Aorta (tissue), 5 donors: ENCODE data around the gene GBP2. TPM values are rescaled to one million over a fixed set of nuclear protein-coding genes. Genes with fewer than 3 reads are reported as not detected.

Experiments
- ATAC-seq: fragments of 200-7000 bp; cut with Tn5 transposase; one replicate; pipeline ENCODE4 v1.9.1; 2022; ENCODE audit warnings: moderate library complexity; ENCODE audit not compliant: low FRiP score
- DNase-seq, 2 donors: peaks; one replicate each; pipeline ENCODE4 v3.0.0-alpha.2; 2020
- H3K27ac ChIP-seq, 2 donors: one replicate each; pipeline ENCODE4 v1.5.1; 2013; ENCODE audit warnings: low read length in 2 of 2, mild to moderate bottlenecking in 2 of 2, moderate library complexity in 2 of 2, control low read depth in 1 of 2, inconsistent platforms in 1 of 2, low read depth in 1 of 2
- H3K27me3 ChIP-seq, 2 donors: one replicate each; pipeline ENCODE4 v1.6.1; 2013; ENCODE audit warnings: control low read depth in 1 of 2, low read length in 1 of 2, mild to moderate bottlenecking in 1 of 2, moderate library complexity in 1 of 2; ENCODE audit not compliant: insufficient read depth in 2 of 2, control insufficient read depth in 1 of 2
- H3K36me3 ChIP-seq, 2 donors: one replicate each; pipeline ENCODE4 v1.6.1; 2013; ENCODE audit warnings: control low read depth in 1 of 2, low read length in 1 of 2, mild to moderate bottlenecking in 1 of 2; ENCODE audit not compliant: insufficient read depth in 2 of 2, control insufficient read depth in 1 of 2
- H3K4me1 ChIP-seq, 2 donors: one replicate each; pipeline ENCODE4 v1.6.1; 2013; ENCODE audit warnings: low read length in 2 of 2, control low read depth in 1 of 2, mild to moderate bottlenecking in 1 of 2, moderate library complexity in 1 of 2; ENCODE audit not compliant: insufficient read depth in 2 of 2, control insufficient read depth in 1 of 2
- H3K4me3 ChIP-seq, 2 donors: one replicate each; pipeline ENCODE4 v1.5.1; 2013; ENCODE audit warnings: low read length in 2 of 2, control low read depth in 1 of 2, mild to moderate bottlenecking in 1 of 2
- H3K9me3 ChIP-seq: one replicate; pipeline ENCODE4 v1.6.1; 2013; ENCODE audit warnings: mild to moderate bottlenecking, low read length; ENCODE audit not compliant: control insufficient read depth
- WGBS, 2 donors: extraction: QIAGEN DNeasy Blood & Tissue Kit; methylation state at CpG; one replicate each; pipeline ENCODE4 v1.1.7; 2013; 5-methylcytosine and 5-hydroxymethylcytosine counted together
- intact Hi-C, 2 donors: fragments of 100-400 bp; cut with DNase I; formaldehyde crosslinking; loops; one replicate each; pipeline versions ENCODE4 v1.14.2 to v1.15.0; 2022
- polyA plus RNA-seq, 2 donors: library from polyadenylated mRNA; stranded (reverse); fragments of 200-250 nt; gene quantifications; one replicate each; pipeline ENCODE4 v1.2.3, GENCODE V29; 2013
- total RNA-seq, 2 donors: library from RNA; stranded (reverse); fragmentation: NEBNext Ultra II Directional; extraction: Animal tissue kit (Norgen Biotek cat#: 25700); gene quantifications; one replicate each; pipeline ENCODE4 v1.2.1, GENCODE V29; 2021
- donor health status: healthy with polysubstance abuse.
- donor health status: Bipolar disorder and iron deficiency.
- donor health status: DM: no; HTN: no; CAD: no.
- donor health status: DM: no; HTN: no; CAD: no.
- donor health status: DM: yes; HTN: yes; CAD: no.

The GBP2 gene
- total and polyA plus RNA-seq, 4 donors, result 67.6 to 217 (median 117) TPM

DNA sequence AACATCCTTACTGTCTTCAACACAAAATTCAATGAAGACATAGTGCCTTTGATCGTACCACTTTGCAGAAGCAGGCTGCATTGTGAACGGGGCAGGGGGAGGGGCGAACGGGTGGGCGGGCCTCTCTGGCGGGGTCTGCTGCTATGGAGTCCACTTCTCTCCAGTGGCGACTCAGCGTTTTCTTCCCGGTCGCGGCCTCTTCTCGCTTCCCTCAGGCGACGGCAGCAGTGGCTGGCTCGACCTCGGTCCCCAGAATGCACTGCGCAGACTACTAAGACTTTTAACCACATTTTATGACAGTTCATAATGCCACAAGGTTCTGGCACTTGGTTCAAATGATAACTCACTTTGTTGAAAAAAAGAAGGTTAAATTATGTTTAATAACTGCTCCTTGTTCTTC, 21.2 kb downstream of the GBP2 start:
- intact Hi-C loops, result no loop called here
- Histone ChIP-seq H3K4me1 (no peaks in the 10 kb centered on the region), H3K4me3 (no peak overlapping the region), H3K27ac (no peak overlapping the region), H3K36me3 (peaks cover 8 to 9% of the 10 kb centered on the region in 2 donors), H3K27me3 (no peaks in the 10 kb centered on the region), H3K9me3 (no peaks in the 10 kb centered on the region)
- 92 to 93% methylated on average over 17 of the region's 17 CpGs for WGBS, 2 donors
- DNase-seq, result no peak
- no peak for ATAC-seq

DNA sequence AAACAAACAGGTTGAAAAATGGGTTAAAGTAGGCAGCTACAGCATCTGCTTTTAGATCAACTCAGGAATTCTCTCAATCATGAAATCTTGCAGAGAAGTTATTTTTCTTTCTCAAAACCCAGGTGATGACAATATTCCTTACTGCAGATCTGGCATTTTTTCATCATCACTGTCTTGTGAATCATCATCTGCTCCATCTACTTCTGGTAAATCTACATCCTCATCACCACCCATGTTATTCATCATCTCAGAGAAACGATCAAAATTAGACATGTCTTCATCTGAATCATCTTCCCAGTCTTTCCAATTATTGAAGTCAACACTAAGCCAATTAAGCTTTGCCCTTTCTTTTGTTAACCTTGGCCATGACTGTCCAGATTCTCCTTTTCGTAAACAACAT, 21.8 kb downstream of the GBP2 start:
- peaks cover 6 to 9% of the 10 kb centered on the region in 2 donors for H3K36me3 ChIP-seq
- intact Hi-C loops, result no loop called here
- no peak overlapping the region for H3K4me3 ChIP-seq

DNA sequence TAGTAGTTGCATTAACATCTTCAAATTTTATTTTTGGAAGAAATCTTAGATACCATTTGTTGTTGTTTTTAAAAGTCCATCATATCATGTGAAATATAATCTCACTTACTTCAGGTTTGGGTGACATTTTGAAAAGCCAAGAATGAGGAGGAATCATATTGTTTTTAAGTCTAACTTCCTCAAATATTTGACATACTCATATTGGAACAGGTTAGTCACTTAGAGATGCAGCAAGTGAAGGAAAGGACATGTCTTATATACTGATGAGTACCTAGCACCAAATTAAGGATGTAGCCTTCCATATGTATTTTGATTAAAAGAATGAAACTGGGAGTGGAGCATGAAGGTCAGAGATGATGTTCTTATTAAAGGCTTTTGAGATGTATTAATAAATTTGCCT, 23.9 kb downstream of the GBP2 start:
- H3K27me3 ChIP-seq, result no peaks in the 10 kb centered on the region
- no peaks in the 10 kb centered on the region for H3K4me1 ChIP-seq
- intact Hi-C loops, result no loop called here
- H3K36me3 ChIP-seq, result peaks cover 3 to 9% of the 10 kb centered on the region in 2 donors
- H3K27ac ChIP-seq, result no peak overlapping the region
- H3K4me3 ChIP-seq, result no peak overlapping the region
- ATAC-seq, result no peak
- no peak for DNase-seq
- H3K9me3 ChIP-seq, result no peaks in the 10 kb centered on the region

More for the DNA sequence above, 21.8 kb downstream of the GBP2 start:
- ATAC-seq (no peak), DNase-seq (no peak)
- H3K4me1 ChIP-seq, result no peaks in the 10 kb centered on the region
- no peaks in the 10 kb centered on the region for H3K9me3 ChIP-seq
- H3K27ac ChIP-seq, result no peak overlapping the region
- WGBS, 2 donors, result 88 to 91% methylated on average over 2 of the region's 2 CpGs
- H3K27me3 ChIP-seq, result no peaks in the 10 kb centered on the region

DNA sequence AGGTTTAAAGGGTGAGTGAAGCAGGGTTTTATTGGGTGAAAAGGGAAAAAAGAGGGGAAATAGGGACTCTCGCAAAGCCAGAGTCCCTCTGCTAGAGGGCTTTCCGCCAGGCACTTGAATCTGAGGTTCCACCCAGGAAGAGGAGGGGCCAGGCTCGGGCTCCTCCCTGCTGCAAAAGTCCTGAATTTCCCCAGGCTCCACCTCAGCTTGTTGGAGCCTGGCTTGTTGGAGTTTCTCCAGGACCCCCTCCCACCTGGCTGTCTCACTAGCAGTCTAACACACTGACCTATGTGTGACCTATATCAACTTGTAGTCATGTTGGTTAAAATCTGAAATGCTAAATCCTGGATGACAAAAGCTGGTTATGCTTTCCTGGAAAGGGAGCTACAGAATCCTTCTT, 25.5 kb downstream of the GBP2 start:
- H3K9me3 ChIP-seq, result no peaks in the 10 kb centered on the region
- no peak overlapping the region for H3K27ac ChIP-seq
- DNase-seq (no peak), ATAC-seq (no peak)
- H3K4me1 ChIP-seq, result no peaks in the 10 kb centered on the region
- intact Hi-C loops, result no loop called here
- no peaks in the 10 kb centered on the region for H3K27me3 ChIP-seq
- H3K4me3 ChIP-seq, result no peak overlapping the region
- WGBS, 2 donors, result 77 to 92% methylated on average over 3 of the region's 3 CpGs
- peaks cover 0 to 3% of the 10 kb centered on the region in 2 donors for H3K36me3 ChIP-seq

DNA sequence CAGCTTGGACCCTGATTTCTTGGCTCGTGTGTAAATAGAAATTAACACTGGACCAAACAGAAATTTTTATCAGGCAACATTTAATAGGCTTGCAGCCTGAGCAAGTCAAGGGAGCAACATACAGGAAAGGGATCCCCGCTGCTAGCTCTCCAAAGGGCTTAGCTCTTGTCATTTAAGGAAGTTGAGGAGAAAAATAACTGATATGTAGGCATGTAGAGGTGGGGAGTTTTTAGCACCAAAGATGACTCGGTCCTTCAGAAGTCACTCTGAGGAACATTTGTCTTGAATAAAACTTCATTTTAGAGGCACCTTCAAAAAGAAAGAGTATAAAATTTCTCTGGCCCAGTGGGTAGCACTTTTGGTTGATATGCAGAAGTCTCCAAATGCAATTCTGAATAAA, 27.1 kb downstream of the GBP2 start:
- no peak for ATAC-seq
- DNase-seq, result no peak
- H3K4me1 ChIP-seq, result no peaks in the 10 kb centered on the region
- H3K4me3 ChIP-seq, result no peak overlapping the region
- H3K9me3 ChIP-seq, result no peaks in the 10 kb centered on the region
- no peaks in the 10 kb centered on the region for H3K27me3 ChIP-seq
- intact Hi-C loops, result no loop called here
- no peak overlapping the region for H3K27ac ChIP-seq
- WGBS, 2 donors, result 76 to 84% methylated on average over 3 of the region's 3 CpGs
- H3K36me3 ChIP-seq, result no peaks in the 10 kb centered on the region

- H3K36me3 ChIP-seq, result no peaks in the 10 kb centered on the region
- H3K4me1 ChIP-seq, result no peaks in the 10 kb centered on the region
- no peaks in the 10 kb centered on the region for H3K27me3 ChIP-seq
- intact Hi-C loops, result no loop called here
- no peaks in the 10 kb centered on the region for H3K9me3 ChIP-seq
- WGBS, 2 donors, result 85 to 89% methylated on average over 2 of the region's 2 CpGs
- no peak overlapping the region for H3K27ac ChIP-seq
- no peak overlapping the region for H3K4me3 ChIP-seq
- no peak for DNase-seq
- no peak for ATAC-seq
Observed at GRCh38 chr1:89095737-89096136, 30.2 kb downstream of the GBP2 start.

DNA sequence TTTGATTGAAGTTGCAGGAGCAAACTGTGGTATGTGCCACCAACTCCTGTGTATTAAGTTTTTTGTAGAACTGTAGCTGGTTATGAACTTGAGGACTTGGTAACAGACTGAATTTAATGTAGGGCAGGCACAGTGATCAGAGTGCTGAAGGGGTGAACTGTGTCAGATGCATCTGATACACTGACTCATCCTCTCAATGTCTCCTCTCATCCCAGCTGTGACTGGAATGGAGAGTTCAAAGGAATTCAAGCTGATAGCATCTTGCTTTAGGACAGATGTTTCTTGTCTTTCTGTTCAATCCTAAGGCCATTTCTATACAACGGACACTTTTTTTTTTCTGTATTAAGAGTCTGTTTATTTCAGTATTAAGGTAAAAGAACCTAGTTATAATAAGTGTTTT, 36.0 kb downstream of the GBP2 start:
- 85 to 93% methylated on average over 1 of the region's 1 CpG for WGBS, 2 donors
- H3K9me3 ChIP-seq, result no peaks in the 10 kb centered on the region
- ATAC-seq, result no peak
- no peak overlapping the region for H3K27ac ChIP-seq
- no peaks in the 10 kb centered on the region for H3K27me3 ChIP-seq
- no peaks in the 10 kb centered on the region for H3K36me3 ChIP-seq
- DNase-seq, result no peak
- no peaks in the 10 kb centered on the region for H3K4me1 ChIP-seq
- intact Hi-C loops, result loop anchor here in 1 of 2 donors (10.0 kb wide), 2 partner anchors 265 to 365 kb away; no protein-coding TSS in a partner anchor
- H3K4me3 ChIP-seq, result no peak overlapping the region

DNA sequence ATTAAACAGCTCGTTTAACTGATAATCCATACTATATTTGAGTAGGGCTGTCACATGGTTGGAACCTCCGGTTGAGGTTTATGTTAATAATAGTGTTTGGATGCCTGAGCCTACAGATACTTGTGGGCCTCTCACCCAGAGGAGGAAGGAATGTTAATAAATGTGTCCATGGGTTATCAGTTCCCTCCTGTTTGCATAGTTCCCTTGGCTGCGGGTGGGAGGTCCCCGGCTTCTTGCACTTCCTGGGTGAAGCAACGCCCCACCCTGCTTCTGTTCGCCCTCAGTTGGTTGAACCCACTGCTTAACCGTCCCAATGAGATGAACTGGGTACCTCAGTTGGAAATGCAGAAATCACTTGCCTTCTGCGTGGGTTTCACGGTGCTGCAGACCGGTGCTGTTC, 37.3 kb downstream of the GBP2 start:
- no peak overlapping the region for H3K4me3 ChIP-seq
- no peaks in the 10 kb centered on the region for H3K9me3 ChIP-seq
- no peaks in the 10 kb centered on the region for H3K27me3 ChIP-seq
- intact Hi-C loops, result loop anchor here in 1 of 2 donors (10.0 kb wide), 2 partner anchors 266 to 366 kb away; no protein-coding TSS in a partner anchor
- ATAC-seq (no peak), DNase-seq (no peak)
- no peaks in the 10 kb centered on the region for H3K36me3 ChIP-seq
- no peak overlapping the region for H3K27ac ChIP-seq
- WGBS, 2 donors, result 88 to 90% methylated on average over 10 of the region's 10 CpGs
- no peaks in the 10 kb centered on the region for H3K4me1 ChIP-seq

DNA sequence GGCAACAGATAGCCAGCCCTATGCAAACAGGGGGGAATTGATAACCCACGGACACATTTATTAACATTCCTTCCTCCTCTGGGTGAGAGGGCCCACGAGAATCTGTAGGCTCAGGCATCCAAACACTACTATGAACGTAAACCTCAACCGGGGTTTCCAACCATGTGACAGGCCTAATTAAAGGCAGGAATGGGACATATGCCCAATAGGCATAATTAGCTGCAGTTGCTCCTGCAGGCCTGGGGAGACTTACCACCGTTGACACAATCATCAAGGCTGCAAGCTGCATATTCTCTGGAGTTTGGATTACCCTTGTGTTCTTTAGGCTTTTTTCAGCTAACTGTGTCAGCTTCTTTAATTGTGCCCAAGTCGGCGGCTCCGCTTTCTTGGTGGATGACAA, 38.7 kb downstream of the GBP2 start:
- no peak overlapping the region for H3K4me3 ChIP-seq
- ATAC-seq (no peak), DNase-seq (no peak)
- H3K27ac ChIP-seq, result no peak overlapping the region
- H3K27me3 ChIP-seq, result no peaks in the 10 kb centered on the region
- H3K9me3 ChIP-seq, result no peaks in the 10 kb centered on the region
- intact Hi-C loops, result loop anchor here in 1 of 2 donors (10.0 kb wide), 2 partner anchors 268 to 368 kb away; no protein-coding TSS in a partner anchor
- 53 to 61% methylated on average over 8 of the region's 8 CpGs for WGBS, 2 donors
- no peaks in the 10 kb centered on the region for H3K4me1 ChIP-seq
- no peaks in the 10 kb centered on the region for H3K36me3 ChIP-seq
